Sigmoid colon (tissue), 7 donors: Measurements from ENCODE around the gene RAD9A. TPM values are rescaled to one million over a fixed set of nuclear protein-coding genes. Genes with fewer than 3 reads are reported as not detected.

Source experiments
- DNase-seq: peaks from one replicate; pipeline ENCODE4 v3.0.0-alpha.2; 2019
- H3K27ac ChIP-seq, 4 donors: fragments of 200-600 bp; sonication (generic); one replicate each; pipeline ENCODE4 v1.5.1; 2016 to 2019; ENCODE audit warnings: mild to moderate bottlenecking in 1 of 4
- H3K27me3 ChIP-seq, 3 donors: fragments of 200-600 bp; sonication (generic); one replicate each; pipeline ENCODE4 v1.5.1; 2019; ENCODE audit warnings: mild to moderate bottlenecking in 1 of 3
- H3K36me3 ChIP-seq, 4 donors: fragments of 200-600 bp; sonication (generic); one replicate each; pipeline ENCODE4 v1.5.1; 2016 to 2019
- H3K4me1 ChIP-seq, 4 donors: fragments of 200-600 bp; sonication (generic); one replicate each; pipeline ENCODE4 v1.5.1; 2017 to 2019
- H3K4me3 ChIP-seq, 4 donors: fragments of 200-600 bp; sonication (generic); one replicate each; pipeline ENCODE4 v1.5.1; 2017 to 2019; ENCODE audit warnings: mild to moderate bottlenecking in 2 of 4, moderate library complexity in 1 of 4
- H3K9me3 ChIP-seq, 4 donors: fragments of 200-600 bp in 3 of 4; sonication (generic) in 3 of 4; one replicate each; pipeline versions ENCODE4 v1.5.1 to v1.6.1; 2013 to 2019
- EP300 ChIP-seq, 4 donors: sonication (generic); formaldehyde crosslinking; IDR thresholded peaks; one replicate each; pipeline ENCODE4 v1.6.1; 2017; ENCODE audit warnings: antibody characterized with exemption in 4 of 4
- POLR2A ChIP-seq, 2 donors: fragments of 450-650 bp; IDR thresholded peaks; one replicate each; pipeline ENCODE4 v1.6.1; 2016; ENCODE audit warnings: antibody characterized with exemption in 2 of 2, mild to moderate bottlenecking in 2 of 2, moderate library complexity in 2 of 2
- POLR2AphosphoS5 ChIP-seq, 4 donors: sonication (generic); formaldehyde crosslinking; IDR thresholded peaks; one replicate each; pipeline ENCODE4 v1.6.1; 2017; ENCODE audit warnings: antibody characterized with exemption in 4 of 4
- WGBS, 2 donors: extraction: QIAGEN DNeasy Blood & Tissue Kit; methylation state at CpG; one replicate each; pipeline ENCODE4 v1.1.7; 2013; 5-methylcytosine and 5-hydroxymethylcytosine counted together
- intact Hi-C: fragments of 100-400 bp; cut with DNase I; formaldehyde crosslinking; loops from one replicate; pipeline ENCODE4 v1.15.1; 2023
- polyA plus RNA-seq, 3 donors: library from polyadenylated mRNA; stranded (reverse); fragments of 200-250 nt; gene quantifications; one replicate each; pipeline ENCODE4 v1.2.3, GENCODE V29; 2013
- total RNA-seq, 4 donors: library from RNA; depleted of rRNA; stranded (reverse); fragments of >200 nt; gene quantifications; one replicate each; pipeline ENCODE4 v1.1.0, GENCODE V29; 2016
- TF ChIP-seq, protein P1 (sequence below), 4 experiments: fragments of 450-650 bp in 3 of 4; fragments of 200-600 bp in 1 of 4; IDR thresholded peaks; one replicate each; pipeline ENCODE4 v1.5.1; 2016 to 2019; ENCODE audit warnings: antibody characterized with exemption in 4 of 4, mild to moderate bottlenecking in 3 of 4, moderate library complexity in 2 of 4
- donor health status: healthy with polysubstance abuse.
- donor health status: Bipolar disorder and iron deficiency.
- donor health status: healthy.

The RAD9A gene
- total and polyA plus RNA-seq, 7 donors: 6.5 to 33.9 (median 15.8) TPM

DNA sequence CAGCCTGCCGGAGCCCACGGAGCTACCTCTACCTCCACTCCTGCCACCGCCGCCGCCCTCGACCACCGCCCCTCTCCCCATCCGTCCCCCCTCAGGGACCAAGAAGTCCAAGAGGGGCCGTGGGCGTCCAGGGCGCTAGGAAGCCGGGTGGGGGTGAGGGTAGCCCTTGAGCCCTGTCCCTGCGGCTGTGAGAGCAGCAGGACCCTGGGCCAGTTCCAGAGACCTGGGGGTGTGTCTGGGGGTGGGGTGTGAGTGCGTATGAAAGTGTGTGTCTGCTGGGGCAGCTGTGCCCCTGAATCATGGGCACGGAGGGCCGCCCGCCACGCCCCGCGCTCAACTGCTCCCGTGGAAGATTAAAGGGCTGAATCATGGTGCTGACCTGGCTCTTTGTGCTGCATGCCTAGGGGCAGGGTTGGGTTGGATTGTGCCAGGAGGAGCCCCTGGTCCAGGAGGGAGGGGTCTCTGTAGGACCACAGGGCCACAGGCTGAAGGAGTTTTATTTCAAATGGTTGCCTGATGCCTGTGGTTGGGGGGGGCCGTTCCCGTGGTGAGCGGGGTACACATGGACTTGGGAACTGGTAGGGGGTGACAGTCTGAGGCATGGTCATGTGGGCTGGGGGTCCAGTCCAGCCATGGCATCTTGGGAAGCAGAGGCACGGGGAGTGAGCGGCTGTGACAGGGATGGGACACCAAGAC, 43.4 kb downstream of the RAD9A start:
- Histone ChIP-seq H3K4me1 (peaks cover 0 to 26% (median 13%) of the 10 kb centered on the region in 4 donors), H3K36me3 (peaks cover 17 to 87% (median 47%) of the 10 kb centered on the region in 4 donors), H3K27ac (peak overlapping the region in 1 of 4 donors; percentile 49), H3K4me3 (no peak overlapping the region), H3K27me3 (no peaks in the 10 kb centered on the region), H3K9me3 (no peaks in the 10 kb centered on the region)
- DNase-seq: no peak
- intact Hi-C loops: no loop called here
- TF ChIP-seq, protein P1, sequence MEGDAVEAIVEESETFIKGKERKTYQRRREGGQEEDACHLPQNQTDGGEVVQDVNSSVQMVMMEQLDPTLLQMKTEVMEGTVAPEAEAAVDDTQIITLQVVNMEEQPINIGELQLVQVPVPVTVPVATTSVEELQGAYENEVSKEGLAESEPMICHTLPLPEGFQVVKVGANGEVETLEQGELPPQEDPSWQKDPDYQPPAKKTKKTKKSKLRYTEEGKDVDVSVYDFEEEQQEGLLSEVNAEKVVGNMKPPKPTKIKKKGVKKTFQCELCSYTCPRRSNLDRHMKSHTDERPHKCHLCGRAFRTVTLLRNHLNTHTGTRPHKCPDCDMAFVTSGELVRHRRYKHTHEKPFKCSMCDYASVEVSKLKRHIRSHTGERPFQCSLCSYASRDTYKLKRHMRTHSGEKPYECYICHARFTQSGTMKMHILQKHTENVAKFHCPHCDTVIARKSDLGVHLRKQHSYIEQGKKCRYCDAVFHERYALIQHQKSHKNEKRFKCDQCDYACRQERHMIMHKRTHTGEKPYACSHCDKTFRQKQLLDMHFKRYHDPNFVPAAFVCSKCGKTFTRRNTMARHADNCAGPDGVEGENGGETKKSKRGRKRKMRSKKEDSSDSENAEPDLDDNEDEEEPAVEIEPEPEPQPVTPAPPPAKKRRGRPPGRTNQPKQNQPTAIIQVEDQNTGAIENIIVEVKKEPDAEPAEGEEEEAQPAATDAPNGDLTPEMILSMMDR (IDR thresholded peaks at IDR 0.05): no peak
- TF ChIP-seq EP300 (IDR thresholded peaks at IDR 0.05) (no peak), POLR2AphosphoS5 (IDR thresholded peaks at IDR 0.05) (no peak), POLR2A (IDR thresholded peaks at IDR 0.05) (no peak)
- 72 to 83% methylated on average over 26 of the region's 26 CpGs for WGBS, 2 donors

DNA sequence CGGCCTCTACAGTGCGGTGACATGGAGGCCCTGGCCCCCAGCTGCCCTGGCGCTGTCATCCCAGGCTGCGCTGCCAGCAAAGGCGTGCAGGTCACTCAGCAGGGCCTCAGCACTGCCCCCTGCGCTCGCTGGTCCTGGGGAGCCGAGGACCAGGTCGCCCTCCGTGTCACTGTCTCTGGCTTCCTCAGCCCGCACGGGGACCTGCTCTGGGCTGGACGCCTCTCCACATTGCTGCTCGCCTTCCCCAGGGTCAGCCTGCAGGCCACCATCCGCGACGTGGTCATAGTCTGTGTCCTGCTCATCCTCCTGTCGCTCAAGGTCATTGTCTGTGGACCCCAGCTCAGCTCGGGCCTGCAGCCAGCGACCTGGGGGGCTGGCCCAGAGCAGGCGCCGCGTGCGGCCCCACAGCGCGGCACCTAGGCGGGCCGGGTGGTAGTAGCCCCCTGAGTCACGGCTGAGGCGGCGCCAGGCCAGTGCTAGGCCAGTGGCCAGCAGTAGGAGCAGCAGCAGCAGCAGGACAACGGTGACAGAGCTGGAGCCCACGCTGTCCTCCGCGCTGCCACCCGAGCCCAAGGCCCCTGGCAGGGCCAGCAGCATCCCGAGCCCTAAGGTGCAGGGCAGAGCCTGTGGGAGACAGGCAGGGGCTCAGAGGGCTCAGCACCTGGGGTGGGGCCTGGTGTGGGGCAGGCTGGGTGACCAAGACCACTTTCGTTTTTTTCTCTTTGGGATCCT, 44.1 kb downstream of the RAD9A start:
- Histone ChIP-seq H3K9me3 (no peaks in the 10 kb centered on the region), H3K36me3 (peaks cover 17 to 87% (median 50%) of the 10 kb centered on the region in 4 donors), H3K4me1 (peaks cover 0 to 27% (median 16%) of the 10 kb centered on the region in 4 donors), H3K4me3 (no peak overlapping the region), H3K27me3 (no peaks in the 10 kb centered on the region), H3K27ac (peak overlapping the region; percentile 17 to 49 (median 22))
- DNase-seq: no peak
- 79 to 89% methylated on average over 38 of the region's 38 CpGs for WGBS, 2 donors
- intact Hi-C loops: no loop called here
- TF ChIP-seq, protein P1 (IDR thresholded peaks at IDR 0.05): no peak
- no peak for TF ChIP-seq POLR2A (IDR thresholded peaks at IDR 0.05)
- TF ChIP-seq EP300 (IDR thresholded peaks at IDR 0.05): no peak
- TF ChIP-seq POLR2AphosphoS5 (IDR thresholded peaks at IDR 0.05): no peak

GRCh38 chr11:67436459-67437081, 44.8 kb downstream of the RAD9A start:
- H3K27ac ChIP-seq: peak overlapping the region in 3 of 4 donors; percentile 31 to 49 (median 37)
- no peak overlapping the region for H3K4me3 ChIP-seq
- H3K9me3 ChIP-seq: no peaks in the 10 kb centered on the region
- WGBS, 2 donors: 36 to 56% methylated on average over 6 of the region's 6 CpGs
- peaks cover 17 to 87% (median 51%) of the 10 kb centered on the region in 4 donors for H3K36me3 ChIP-seq
- no peak for DNase-seq
- intact Hi-C loops: no loop called here
- TF ChIP-seq POLR2AphosphoS5 (IDR thresholded peaks at IDR 0.05) (no peak), EP300 (IDR thresholded peaks at IDR 0.05) (no peak), POLR2A (IDR thresholded peaks at IDR 0.05) (no peak)
- TF ChIP-seq, protein P1 (IDR thresholded peaks at IDR 0.05): no peak
- peaks cover 0 to 28% (median 16%) of the 10 kb centered on the region in 4 donors for H3K4me1 ChIP-seq
- no peaks in the 10 kb centered on the region for H3K27me3 ChIP-seq

- Histone ChIP-seq H3K4me3 (peak within 1 kb of the TSS in 1 of 4 donors; percentile 4), H3K27ac (peak within 1 kb of the TSS; percentile 31 to 49 (median 34)), H3K4me1 (peaks cover 0 to 33% (median 20%) of the 10 kb centered on the region in 4 donors), H3K27me3 (no peaks in the 10 kb centered on the region), H3K9me3 (no peaks in the 10 kb centered on the region), H3K36me3 (peaks cover 12 to 87% (median 49%) of the 10 kb centered on the region in 4 donors)
- 45 to 76% methylated on average over 26 of the region's 26 CpGs for WGBS, 2 donors
- no peak for DNase-seq
- TF ChIP-seq EP300 (IDR thresholded peaks at IDR 0.05) (no peak), POLR2A (IDR thresholded peaks at IDR 0.05) (no peak)
- TF ChIP-seq, protein P1 (IDR thresholded peaks at IDR 0.05): no peak
- intact Hi-C loops: no loop called here
Observed at GRCh38 chr11:67437082-67437808, 45.5 kb downstream of the RAD9A start, which contains the start of gene PTPRCAP. Gene PTPRCAP, minus strand, starts transcription at chr11:67437682. Its CDS starts 63 bp downstream, at chr11:67437619.
